KOPT-K1 (cell line): Measurements from ENCODE around the gene SPAG17.

Experiments used
- H3K27ac ChIP-seq: fragments of 200-600 bp; sonication (generic); 2 replicates; pipeline ENCODE4 v1.5.1; 2016; ENCODE audit warnings: antibody characterized with exemption, mild to moderate bottlenecking, low read depth, low read length; ENCODE audit not compliant: poor library complexity, severe bottlenecking
- H3K36me3 ChIP-seq: fragments of 200-600 bp; sonication (generic); 2 replicates; pipeline ENCODE4 v1.5.1; 2017; ENCODE audit warnings: antibody characterized with exemption, mild to moderate bottlenecking, low read length, moderate library complexity; ENCODE audit not compliant: insufficient read depth
- H3K9me3 ChIP-seq: fragments of 200-600 bp; sonication (generic); 2 replicates; pipeline ENCODE4 v1.5.1; 2017; ENCODE audit warnings: antibody characterized with exemption, low read length, mild to moderate bottlenecking; ENCODE audit not compliant: insufficient read depth, poor library complexity, severe bottlenecking

The SPAG17 gene

DNA sequence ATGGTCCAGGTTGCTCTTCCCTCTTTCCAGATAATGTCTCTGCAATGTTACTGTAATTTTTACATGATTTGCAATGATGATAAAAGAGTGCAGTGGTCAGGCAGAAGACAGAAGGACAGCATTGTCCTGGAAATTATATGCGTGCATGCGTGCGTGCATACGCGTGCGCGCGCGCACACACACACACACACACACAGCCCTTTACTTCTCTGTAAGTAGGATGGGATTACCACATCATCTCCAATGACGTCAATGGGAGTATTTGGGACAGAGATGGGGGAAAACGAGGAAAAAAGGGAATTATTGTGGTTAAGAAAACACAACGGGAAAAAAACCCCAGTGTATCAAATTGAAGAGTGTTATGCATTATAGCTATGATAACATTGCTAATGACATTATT, 99.7 kb downstream of the SPAG17 start:
- H3K36me3 ChIP-seq = no peaks in the 10 kb centered on the region
- no peak overlapping the region for H3K27ac ChIP-seq

DNA sequence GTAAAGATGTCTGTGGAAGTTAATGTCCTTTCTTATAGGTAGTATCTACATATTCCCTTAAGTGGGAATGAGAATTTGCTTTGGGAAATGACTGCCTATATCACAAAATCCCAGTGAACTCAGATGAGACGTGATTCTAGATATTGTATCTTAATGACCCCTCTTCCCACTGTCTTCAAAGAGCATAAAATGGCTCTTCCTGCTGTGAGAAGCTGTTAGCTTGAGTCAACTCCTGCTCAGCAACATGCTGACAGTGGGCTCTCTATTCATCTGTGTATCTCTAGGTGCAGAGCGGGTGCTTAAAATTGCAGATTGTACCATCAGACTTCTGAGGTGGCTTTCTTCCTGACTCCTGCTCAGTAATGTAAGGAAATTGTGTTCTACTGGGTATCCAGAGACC, 100.6 kb downstream of the SPAG17 start:
- no peaks in the 10 kb centered on the region for H3K9me3 ChIP-seq
- H3K36me3 ChIP-seq = no peaks in the 10 kb centered on the region
- no peak overlapping the region for H3K27ac ChIP-seq

More for the DNA sequence above, 99.7 kb downstream of the SPAG17 start:
- H3K9me3 ChIP-seq = no peaks in the 10 kb centered on the region

DNA sequence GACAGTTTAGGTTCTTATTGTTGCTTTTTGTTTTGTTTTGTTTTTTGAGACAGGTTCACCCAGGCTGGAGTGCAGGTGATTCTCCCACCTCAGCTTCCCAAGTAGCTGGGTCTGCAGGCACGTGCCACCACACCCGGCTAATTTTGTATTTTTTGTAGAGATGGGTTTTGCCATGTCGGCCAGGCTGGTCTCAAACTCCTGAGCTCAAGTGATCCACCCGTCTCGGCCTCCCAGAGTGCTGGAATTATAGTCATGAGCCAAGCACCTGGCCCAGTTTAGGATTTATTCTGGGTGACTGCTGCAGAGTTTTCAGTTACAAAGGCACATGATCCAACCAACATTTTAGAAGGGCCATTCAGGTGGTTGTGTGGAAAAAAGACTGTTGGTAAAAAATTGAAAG, 102.0 kb downstream of the SPAG17 start:
- H3K36me3 ChIP-seq = no peaks in the 10 kb centered on the region
- H3K9me3 ChIP-seq = no peaks in the 10 kb centered on the region
- no peak overlapping the region for H3K27ac ChIP-seq

DNA sequence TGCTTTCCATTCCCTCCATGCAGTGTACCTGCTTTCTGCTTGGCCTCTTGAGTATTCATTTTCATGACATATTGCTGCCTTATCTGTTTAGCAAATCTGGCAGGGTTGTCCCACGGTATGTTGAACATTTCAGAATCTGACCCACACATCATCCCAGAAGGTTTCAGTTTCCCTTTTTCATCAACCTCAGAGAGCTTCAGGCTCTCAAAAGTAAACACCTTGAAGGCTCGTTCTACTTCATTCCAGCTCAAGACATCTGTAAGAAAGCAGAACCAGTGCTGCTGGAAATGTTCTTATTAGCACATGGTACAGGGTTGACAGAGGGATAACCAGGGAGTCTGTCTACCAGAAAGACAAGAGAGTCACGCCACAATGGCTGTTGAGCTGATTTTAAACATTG, 103.6 kb downstream of the SPAG17 start:
- no peak overlapping the region for H3K27ac ChIP-seq
- H3K9me3 ChIP-seq = no peaks in the 10 kb centered on the region
- no peaks in the 10 kb centered on the region for H3K36me3 ChIP-seq

DNA sequence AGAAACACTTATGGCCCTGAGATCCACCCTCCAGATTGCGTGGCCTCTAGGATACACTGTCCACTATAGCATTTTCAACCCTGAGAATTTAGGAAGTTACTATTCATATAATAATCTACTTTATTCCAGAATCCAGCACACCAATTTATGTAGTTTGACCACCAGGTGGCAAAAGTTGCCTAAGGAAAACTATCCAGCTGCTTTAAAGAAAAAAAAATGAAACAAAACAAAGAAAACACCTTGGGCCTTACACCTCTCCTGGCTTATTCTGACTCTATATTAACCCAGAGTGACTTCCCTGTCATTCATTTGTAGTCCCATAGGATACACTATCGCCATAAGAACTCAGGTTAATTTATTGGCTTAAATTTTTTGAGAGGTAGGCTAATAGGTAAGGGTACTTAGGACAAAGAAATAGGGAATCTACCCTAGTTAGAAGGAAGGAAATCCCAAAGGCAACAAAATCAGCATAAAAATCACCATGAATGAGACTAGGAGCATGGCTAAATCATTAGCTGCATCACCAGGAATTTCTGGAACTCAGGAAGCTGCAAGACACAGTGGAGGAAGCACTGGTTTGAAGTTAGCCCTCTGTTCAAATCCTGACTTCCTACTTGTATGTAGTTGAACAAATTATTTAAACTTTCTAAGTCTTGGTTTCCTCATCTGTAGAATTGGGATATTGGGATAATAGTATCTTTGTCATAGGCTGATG, 107.5 kb downstream of the SPAG17 start:
- H3K9me3 ChIP-seq = no peaks in the 10 kb centered on the region
- H3K27ac ChIP-seq = no peak overlapping the region
- no peaks in the 10 kb centered on the region for H3K36me3 ChIP-seq

DNA sequence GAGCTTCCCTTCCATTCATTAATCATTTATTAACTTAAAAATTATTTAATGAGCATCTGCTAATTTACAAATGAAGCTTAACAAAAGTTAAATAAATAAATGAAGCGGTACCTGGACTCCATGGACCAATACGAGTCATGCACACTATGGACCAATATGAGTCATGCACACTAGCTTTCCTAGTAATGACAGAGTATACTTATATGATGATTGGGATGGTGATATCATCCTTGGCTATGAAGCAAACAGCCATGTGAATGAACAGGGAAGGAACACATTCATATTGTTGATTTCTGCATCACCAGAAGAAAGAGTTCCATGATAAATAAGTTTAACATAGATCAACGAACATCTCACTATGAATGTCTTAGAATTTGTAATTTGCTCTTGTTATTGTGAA, 109.9 kb downstream of the SPAG17 start:
- no peak overlapping the region for H3K27ac ChIP-seq

DNA sequence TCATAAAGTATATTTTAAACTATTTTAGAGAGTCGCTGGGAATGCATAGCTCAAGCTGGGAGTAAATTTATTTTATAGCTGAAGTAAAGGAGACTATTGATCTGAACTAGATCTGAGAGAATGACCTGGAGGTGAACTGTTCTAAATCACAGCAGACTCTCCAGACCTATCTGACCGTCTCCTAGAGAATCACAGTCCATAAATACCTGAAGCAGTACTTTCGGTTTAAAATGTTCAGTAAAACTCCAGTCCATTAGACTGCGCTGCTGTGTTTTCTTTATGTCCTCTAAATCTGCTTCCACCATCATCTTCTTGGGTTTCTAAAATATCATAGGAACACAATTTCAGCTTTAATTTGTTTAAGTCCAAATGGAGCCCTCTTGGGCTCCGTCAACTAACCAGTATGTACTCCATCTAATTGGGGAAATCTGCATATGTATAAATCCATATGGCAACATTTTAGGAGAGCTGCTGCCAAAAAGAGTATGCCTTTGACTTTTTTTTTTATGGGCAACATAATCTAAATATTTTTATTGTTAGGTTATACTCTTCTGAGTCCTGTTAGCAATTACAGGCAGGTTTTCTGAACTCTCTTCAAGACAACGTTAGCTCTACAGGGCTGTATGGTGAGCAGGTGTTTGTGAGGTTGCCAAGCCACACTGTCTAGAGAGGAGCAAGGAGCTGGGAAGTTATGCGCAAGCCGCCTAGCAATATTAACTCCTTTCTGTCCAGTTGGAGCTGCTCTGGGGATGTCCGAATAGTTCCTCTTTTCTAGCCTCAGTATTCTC, 111.2 kb downstream of the SPAG17 start:
- Histone ChIP-seq H3K9me3 (no peaks in the 10 kb centered on the region), H3K36me3 (no peaks in the 10 kb centered on the region), H3K27ac (no peak overlapping the region)

More for the DNA sequence above, 109.9 kb downstream of the SPAG17 start:
- Histone ChIP-seq H3K36me3 (no peaks in the 10 kb centered on the region), H3K9me3 (no peaks in the 10 kb centered on the region)

DNA sequence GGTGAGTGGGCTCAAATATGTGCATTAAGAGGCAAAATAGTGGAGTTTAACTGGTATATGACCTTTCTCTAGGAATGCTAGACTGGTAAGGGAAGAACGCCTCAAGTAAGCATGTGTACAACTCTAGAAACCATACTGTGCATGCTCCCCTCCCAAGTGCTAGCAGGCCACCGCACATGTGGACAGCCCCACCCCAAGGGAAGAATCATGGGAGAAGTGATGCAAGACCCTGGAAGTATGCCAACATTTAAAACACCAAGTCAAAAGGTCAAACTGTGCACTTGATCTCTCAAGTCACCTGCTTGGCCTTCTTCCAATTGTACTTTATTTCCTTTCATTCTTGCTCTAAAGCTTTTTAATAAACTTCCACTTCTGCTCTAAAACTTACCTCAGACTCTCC, 135.0 kb downstream of the SPAG17 start:
- Histone ChIP-seq H3K36me3 (no peaks in the 10 kb centered on the region), H3K9me3 (no peaks in the 10 kb centered on the region), H3K27ac (no peak overlapping the region)

DNA sequence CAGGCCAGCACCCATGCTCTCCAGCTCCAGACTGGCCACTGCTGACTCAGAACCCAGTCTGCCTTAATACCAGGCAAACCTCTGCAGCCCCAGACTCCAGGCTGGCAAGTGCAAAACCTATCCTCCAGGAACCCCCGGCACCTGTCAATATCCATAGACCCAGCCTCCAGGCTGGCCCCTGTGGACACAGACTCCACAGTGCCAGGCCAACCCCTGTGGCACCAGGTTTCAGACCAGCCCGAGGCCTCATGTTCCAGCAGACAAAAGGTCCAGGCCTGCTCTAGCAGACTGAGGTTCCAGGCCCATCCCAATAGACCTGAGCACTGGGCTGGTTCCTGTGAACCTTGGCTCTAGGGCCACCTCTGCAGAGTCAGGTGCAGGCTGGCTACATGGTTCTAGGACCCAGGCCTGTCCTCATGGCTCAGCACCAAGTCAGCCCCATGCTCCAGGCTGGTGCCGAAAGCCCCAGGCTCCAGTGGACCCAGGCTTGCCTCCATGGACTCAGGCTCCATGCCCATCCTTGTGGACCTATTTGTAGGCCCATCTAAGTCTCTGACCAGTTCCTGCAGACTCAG, 137.3 kb downstream of the SPAG17 start:
- no peaks in the 10 kb centered on the region for H3K9me3 ChIP-seq
- H3K27ac ChIP-seq = no peak overlapping the region
- H3K36me3 ChIP-seq = no peaks in the 10 kb centered on the region

DNA sequence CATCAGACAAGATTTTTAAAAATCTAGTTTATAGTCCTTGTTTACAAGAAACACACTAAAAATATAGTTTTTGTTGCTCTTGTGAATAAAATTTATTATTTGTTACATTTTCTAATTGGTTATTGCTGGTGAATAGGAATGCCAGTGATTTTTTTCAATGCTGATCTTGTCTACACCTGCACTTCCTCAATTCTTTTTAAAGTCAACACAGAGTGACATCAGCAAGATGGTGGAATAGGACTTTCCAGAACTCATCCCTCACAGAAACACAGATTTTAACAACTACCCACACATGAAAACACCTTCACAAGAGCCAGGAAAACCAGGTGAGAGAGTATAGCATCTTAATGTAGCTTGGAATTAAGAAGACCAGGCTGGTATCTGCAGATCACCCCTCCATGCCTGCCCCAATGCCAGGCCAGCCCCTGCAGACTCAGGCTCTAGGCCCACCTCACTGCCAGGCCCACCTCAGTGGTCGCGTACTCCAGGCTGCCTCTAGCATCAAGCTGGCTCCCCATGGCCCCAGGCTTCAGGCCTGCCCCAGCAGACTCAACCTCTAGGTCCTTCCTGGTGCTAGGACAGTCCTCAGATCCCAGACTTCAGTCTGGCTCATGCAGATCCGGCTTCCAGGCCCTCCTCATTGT, 137.9 kb downstream of the SPAG17 start:
- H3K9me3 ChIP-seq = no peaks in the 10 kb centered on the region
- H3K36me3 ChIP-seq = no peaks in the 10 kb centered on the region
- H3K27ac ChIP-seq = no peak overlapping the region

DNA sequence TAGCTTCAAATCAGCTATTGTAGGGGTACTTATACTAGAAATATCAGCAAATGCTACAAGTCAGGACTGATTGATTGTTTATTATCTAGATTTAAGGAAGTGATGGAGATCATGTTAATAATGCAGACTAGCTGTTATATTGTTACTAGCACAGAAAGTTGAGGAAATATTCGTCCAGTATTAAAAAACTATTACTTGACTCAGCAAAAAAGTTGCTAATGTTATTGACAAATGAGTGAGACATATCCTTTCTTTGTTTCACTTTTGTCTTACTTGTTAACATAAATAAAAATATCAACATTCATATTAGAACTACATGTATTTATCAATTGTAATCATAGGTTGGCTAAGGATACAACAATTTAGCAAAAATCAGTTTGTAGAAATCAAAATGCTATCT, 141.4 kb downstream of the SPAG17 start:
- Histone ChIP-seq H3K9me3 (no peaks in the 10 kb centered on the region), H3K36me3 (no peaks in the 10 kb centered on the region), H3K27ac (no peak overlapping the region)

DNA sequence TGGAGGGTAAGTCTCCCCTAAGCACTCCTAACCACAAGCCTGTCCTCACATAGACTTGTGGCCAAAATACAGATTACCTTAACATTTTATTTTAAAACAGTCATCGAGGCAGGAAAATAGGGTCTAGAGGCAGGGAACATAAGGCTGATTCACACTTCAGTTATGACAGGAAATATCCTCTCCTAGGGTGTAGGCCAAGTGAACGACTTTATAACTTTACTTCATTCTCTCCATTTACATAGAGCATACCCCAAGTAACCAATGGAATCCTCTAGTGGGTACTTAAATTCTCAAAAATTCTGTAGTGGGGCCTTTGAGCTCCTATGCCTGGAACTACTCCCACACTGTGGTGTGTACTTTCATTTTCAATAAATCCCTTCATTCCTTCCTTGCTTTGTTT, 142.5 kb downstream of the SPAG17 start:
- Histone ChIP-seq H3K27ac (no peak overlapping the region), H3K9me3 (no peaks in the 10 kb centered on the region), H3K36me3 (no peaks in the 10 kb centered on the region)

DNA sequence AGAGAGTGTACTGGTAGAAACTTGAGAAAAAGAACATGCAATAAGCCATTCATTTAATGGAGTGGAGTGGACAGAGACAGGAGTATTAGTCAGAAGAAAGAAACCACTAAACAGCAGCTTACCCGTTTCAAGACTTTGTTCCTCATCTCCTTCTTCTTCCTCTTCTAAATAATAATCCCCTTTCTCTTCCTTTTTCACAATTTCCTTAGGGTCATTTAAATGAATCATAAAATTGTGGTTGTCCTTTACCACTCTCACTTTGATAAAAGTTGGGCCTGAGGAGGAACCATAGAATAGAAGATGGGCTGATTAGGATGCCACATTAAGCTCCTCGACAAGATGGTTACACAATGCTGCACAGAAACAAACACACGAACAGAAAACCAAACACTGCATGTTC, 145.9 kb downstream of the SPAG17 start:
- H3K27ac ChIP-seq = no peak overlapping the region
- no peaks in the 10 kb centered on the region for H3K36me3 ChIP-seq
- no peaks in the 10 kb centered on the region for H3K9me3 ChIP-seq

DNA sequence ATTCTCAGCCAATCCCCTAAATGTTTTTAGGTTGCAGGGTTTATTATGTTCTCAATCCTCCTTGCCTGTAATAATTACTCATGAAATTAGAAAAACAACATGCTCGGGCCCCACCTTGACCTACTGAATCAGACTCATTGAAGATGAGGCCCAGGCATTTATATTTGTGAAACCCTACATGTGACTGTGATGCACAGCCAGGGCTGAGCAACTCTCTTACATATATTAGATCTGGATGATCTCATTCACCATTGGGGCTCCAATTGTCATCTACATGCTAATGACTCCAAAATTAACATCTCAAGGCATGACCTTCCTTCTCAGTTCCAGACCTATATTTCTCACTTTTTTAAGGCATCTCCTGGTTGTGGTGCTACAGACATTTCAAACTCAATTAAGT, 152.1 kb downstream of the SPAG17 start:
- Histone ChIP-seq H3K36me3 (no peaks in the 10 kb centered on the region), H3K9me3 (no peaks in the 10 kb centered on the region), H3K27ac (no peak overlapping the region)

DNA sequence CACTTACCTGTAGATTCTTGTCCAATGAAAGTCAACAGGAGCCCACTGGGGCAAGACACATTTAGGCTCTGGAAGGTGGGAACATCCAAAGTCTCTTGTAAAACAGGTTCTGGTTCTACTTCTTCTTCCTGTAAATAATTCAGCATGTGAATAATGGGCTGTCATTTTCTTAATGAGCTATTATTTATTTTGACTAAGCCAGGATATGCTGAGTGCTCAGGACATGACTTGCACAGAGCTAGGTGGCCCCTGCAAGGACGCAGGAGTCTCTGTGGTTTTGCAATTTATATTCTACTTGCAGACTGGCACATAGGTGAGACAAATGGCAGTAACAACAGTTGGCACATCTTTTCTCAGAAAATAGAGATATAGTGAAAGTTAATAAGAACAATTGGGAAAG, 156.8 kb downstream of the SPAG17 start:
- no peaks in the 10 kb centered on the region for H3K9me3 ChIP-seq
- no peaks in the 10 kb centered on the region for H3K36me3 ChIP-seq
- H3K27ac ChIP-seq = no peak overlapping the region
